HUES64 (cell line): ENCODE results near the gene THAP5.

Source experiments
- H3K27ac ChIP-seq: 2 replicates; pipeline ENCODE4 v1.7.0; 2013; ENCODE audit warnings: low read depth, low read length, inconsistent platforms
- H3K27me3 ChIP-seq: 2 replicates; pipeline ENCODE4 v1.6.1; 2013; ENCODE audit warnings: mild to moderate bottlenecking, low read length; ENCODE audit not compliant: insufficient read depth
- H3K36me3 ChIP-seq: 2 replicates; pipeline ENCODE4 v1.6.1; 2013; ENCODE audit warnings: mild to moderate bottlenecking, low read length; ENCODE audit not compliant: insufficient read depth
- H3K4me1 ChIP-seq: 2 replicates; pipeline ENCODE4 v1.6.1; 2013; ENCODE audit warnings: mild to moderate bottlenecking, low read length, moderate library complexity; ENCODE audit not compliant: insufficient read depth
- H3K4me3 ChIP-seq: 2 replicates; pipeline ENCODE4 v1.5.1; 2013; ENCODE audit warnings: mild to moderate bottlenecking, low read length, moderate library complexity
- H3K9ac ChIP-seq: 2 replicates; pipeline ENCODE4 v1.6.1; 2013; ENCODE audit warnings: mild to moderate bottlenecking, low read depth, low read length
- H3K9me3 ChIP-seq: 2 replicates; pipeline ENCODE4 v1.6.1; 2013; ENCODE audit warnings: low read depth, low read length; ENCODE audit not compliant: insufficient read depth
- WGBS: fragments of 150-250, 120-280 bp; methylation state at CpG from one replicate; pipeline ENCODE4 v1.1.7; 2013; ENCODE audit warnings: missing lambda C conversion rate; 5-methylcytosine and 5-hydroxymethylcytosine counted together

THAP5 gene

DNA sequence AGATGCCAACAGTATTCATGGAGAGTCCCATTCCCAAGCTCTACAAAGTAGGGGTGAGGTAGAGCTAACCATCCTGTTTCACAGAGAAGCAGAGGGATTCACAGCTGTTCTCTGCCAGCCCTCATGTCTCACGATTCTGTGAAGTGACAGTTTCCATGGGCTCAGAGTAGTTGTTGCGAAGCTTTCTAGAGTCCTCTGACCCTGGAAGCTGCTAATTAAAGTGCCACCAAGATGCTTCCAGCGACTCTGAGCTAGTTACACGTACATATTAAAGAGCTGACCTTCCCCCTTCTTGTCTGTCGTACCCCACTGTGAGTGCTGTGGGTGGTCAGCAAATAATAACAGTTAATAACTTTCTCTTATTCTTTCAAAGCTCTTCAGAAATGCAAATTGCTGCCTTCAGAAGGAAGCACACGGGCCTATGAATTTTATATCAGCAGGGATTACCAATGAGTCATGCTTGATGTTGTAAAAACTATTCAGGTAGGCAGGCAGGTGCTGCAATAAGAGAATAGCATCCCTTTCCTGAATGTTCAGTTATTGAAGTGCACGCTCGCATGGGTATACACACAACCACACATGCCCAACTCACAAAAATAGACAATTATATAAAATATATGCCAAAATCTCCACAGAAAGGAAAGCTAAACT lies 34.3 kb upstream of the THAP5 start:
- no peak overlapping the region for H3K27ac ChIP-seq
- H3K4me1 ChIP-seq, result peaks cover 9% of the 10 kb centered on the region
- WGBS, result 65% methylated on average over 8 of the region's 8 CpGs
- no peaks in the 10 kb centered on the region for H3K36me3 ChIP-seq
- H3K27me3 ChIP-seq, result no peaks in the 10 kb centered on the region
- H3K9ac ChIP-seq, result no peak overlapping the region
- H3K4me3 ChIP-seq, result no peak overlapping the region
- no peaks in the 10 kb centered on the region for H3K9me3 ChIP-seq

DNA sequence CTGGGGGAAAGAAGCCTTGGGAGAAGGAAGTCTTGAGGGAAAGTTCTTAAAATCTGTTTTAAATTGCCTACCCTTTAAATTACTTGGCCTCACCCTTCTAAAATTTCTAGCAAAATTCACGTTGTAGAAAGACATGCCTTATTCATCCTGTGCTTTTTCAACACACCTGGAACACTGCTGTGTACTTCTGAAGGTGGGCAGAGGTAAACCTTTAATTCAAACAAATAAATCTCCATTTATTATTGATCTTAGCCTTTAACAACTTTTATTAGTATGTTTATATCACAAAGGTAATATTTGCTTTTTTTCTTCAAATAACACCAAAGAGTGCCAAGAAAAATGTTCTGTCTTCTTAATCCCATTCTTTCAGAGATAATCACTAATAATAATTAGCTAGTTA lies 30.9 kb upstream of the THAP5 start:
- 83% methylated on average over 1 of the region's 1 CpG for WGBS
- no peak overlapping the region for H3K4me3 ChIP-seq
- H3K4me1 ChIP-seq, result peaks cover 12% of the 10 kb centered on the region
- no peak overlapping the region for H3K27ac ChIP-seq
- no peaks in the 10 kb centered on the region for H3K36me3 ChIP-seq
- no peak overlapping the region for H3K9ac ChIP-seq
- H3K9me3 ChIP-seq, result no peaks in the 10 kb centered on the region
- H3K27me3 ChIP-seq, result no peaks in the 10 kb centered on the region

DNA sequence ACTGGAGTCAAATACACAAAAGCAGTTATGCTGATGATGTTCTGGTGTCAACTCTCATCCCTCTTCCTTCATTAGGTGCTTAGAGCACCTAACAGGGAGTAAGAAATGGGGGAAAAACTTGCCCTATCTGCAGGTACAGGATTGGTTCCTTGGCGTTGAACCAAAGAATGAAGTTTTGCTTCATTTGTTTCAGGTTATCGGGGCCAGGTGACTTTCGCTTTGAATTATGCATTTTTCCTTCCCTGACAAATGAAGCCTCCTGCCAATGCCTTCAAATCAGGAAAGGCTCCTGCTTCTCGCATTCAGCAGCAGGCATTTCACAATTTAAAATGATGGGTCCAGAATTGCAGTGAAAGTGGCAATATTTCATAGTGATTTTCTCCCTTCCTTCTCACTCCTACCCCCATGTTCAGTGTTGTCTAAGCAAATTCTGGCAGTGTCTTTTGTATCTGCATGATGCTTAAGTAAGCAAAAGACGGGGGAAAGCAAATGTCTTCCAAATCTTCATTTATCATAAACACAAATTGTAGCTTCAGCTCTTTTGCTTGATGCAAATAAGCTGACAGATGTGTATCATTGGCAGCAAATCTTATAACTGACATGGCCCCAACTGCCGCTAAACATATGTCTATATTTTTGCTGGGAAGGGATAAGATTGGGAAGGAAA lies 29.5 kb upstream of the THAP5 start:
- WGBS, result 97% methylated on average over 6 of the region's 6 CpGs
- Histone ChIP-seq H3K4me3 (no peak overlapping the region), H3K4me1 (peaks cover 12% of the 10 kb centered on the region), H3K27ac (no peak overlapping the region), H3K27me3 (no peaks in the 10 kb centered on the region), H3K36me3 (no peaks in the 10 kb centered on the region), H3K9ac (no peak overlapping the region), H3K9me3 (no peaks in the 10 kb centered on the region)

DNA sequence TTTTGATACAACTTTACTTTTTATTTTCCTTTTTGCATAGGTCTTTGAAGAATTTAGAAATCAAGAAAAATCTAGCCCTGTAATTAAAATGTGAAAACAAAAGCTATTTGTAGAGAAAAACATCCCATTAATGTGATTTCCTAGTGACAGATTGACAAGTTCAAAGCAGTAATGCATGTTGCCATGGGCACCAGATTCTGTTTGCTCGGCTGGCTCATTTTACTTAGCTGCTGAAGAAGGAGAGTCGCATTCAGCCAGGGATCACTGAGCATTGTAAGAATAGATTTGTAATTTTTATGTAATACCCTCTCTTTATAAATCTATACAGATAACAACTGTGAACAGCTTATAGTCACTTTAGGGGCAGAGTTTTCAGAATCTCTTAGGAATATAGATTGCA lies 28.6 kb upstream of the THAP5 start:
- Histone ChIP-seq H3K4me1 (peaks cover 10% of the 10 kb centered on the region), H3K9me3 (no peaks in the 10 kb centered on the region), H3K36me3 (no peaks in the 10 kb centered on the region), H3K4me3 (no peak overlapping the region), H3K27ac (no peak overlapping the region), H3K9ac (no peak overlapping the region), H3K27me3 (no peaks in the 10 kb centered on the region)
- WGBS, result 84% methylated on average over 2 of the region's 2 CpGs

DNA sequence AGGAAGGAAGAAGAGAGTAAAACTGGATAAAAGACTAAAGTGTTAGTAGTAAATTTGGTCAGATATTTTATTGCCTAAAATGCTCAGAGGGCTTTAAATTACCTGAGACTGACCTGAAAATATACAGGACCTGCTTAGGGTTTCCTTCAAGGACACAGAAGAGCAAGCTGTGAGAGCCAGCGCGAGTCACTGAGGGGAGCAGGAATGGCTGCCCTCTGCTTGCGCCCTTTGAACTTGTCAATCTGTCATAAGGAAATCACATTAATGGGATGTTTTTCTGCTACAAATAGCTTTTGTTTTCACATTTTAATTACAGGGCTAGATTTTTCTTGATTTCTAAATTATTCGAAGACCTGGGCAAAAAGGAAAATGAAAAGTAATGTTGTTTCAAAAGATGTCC lies 27.1 kb upstream of the THAP5 start:
- no peaks in the 10 kb centered on the region for H3K27me3 ChIP-seq
- WGBS, result 96% methylated on average over 4 of the region's 4 CpGs
- H3K9ac ChIP-seq, result no peak overlapping the region
- peaks cover 17% of the 10 kb centered on the region for H3K4me1 ChIP-seq
- no peak overlapping the region for H3K4me3 ChIP-seq
- no peaks in the 10 kb centered on the region for H3K9me3 ChIP-seq
- H3K36me3 ChIP-seq, result no peaks in the 10 kb centered on the region
- H3K27ac ChIP-seq, result no peak overlapping the region

DNA sequence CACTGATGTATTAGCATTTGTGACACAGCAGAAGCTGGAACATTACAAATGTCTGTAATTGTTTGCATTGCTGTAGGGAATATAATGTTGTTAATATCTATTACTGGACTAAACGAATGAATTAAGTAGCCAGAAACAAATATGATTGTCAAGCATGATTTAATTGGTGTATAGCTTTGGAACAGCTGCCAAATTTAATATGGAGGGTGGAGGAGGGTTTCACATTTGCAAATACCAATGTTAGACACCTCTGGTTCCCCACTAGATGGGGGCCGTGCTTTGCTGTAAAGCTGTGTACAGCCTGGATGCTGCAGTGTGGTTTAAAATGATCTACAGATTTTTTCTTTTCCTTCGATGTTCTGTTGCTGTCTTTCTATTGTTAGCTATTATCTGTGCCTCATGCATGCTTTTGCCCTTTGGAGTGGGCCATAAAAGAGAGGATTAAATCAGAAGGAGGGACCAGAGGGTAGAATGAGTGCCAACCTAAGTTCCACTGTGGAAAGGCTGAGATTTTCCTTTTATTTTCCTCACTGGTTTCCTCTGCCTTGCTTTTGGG lies 23.2 kb upstream of the THAP5 start:
- Histone ChIP-seq H3K4me3 (no peak overlapping the region), H3K9me3 (no peaks in the 10 kb centered on the region), H3K9ac (no peak overlapping the region), H3K36me3 (no peaks in the 10 kb centered on the region), H3K27ac (no peak overlapping the region), H3K27me3 (no peaks in the 10 kb centered on the region), H3K4me1 (peaks cover 11% of the 10 kb centered on the region; the same call in 1 of the 2 replicates)
- WGBS, result 76% methylated on average over 3 of the region's 3 CpGs

DNA sequence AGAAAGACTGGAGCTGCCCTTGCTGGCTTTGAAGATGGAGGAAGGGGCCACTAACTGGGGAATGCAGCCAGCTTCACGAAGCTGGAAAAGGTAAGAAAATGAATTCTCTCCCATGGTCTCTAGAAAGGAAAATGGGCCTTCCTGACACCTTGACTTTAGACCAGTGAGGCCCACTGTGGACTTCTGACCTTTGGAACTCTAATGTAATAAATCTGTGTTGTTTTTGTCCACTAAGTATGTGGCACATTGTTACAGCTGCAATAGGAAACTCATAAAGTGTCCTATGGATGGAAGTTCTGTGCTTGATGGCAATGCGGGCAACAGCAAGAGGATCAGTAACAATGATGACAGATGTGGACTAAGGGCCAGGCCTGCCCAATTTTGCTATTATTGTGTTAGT lies 21.1 kb upstream of the THAP5 start:
- H3K27me3 ChIP-seq, result no peaks in the 10 kb centered on the region
- H3K9me3 ChIP-seq, result no peaks in the 10 kb centered on the region
- peaks cover 11% of the 10 kb centered on the region; the same call in 1 of the 2 replicates for H3K4me1 ChIP-seq
- no peak overlapping the region for H3K9ac ChIP-seq
- no peak overlapping the region for H3K27ac ChIP-seq
- WGBS, result 90% methylated on average over 2 of the region's 2 CpGs
- no peaks in the 10 kb centered on the region for H3K36me3 ChIP-seq
- no peak overlapping the region for H3K4me3 ChIP-seq

DNA sequence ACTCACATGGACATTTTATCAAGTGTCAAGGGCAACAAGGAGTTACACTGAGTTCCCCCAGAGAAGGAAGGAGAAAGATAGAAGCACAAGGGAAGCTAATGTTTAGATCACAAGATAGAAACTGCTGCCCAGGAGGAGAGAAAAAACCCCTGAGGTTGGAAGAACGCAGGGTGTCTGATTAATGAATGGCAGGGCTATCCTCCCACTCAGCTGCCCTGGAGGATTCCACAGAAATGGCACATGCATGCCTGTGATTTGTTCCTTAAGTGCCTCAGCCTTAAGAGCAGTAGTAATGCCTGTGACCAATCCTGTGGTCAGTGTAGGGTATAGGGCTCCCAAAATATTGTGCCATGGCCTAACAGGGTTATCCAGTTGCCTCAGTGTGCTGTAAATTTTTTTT lies 20.4 kb upstream of the THAP5 start:
- H3K4me3 ChIP-seq, result no peak overlapping the region
- no peaks in the 10 kb centered on the region for H3K9me3 ChIP-seq
- no peaks in the 10 kb centered on the region for H3K27me3 ChIP-seq
- H3K9ac ChIP-seq, result no peak overlapping the region
- H3K4me1 ChIP-seq, result peaks cover 11% of the 10 kb centered on the region; the same call in 1 of the 2 replicates
- H3K36me3 ChIP-seq, result no peaks in the 10 kb centered on the region
- H3K27ac ChIP-seq, result no peak overlapping the region
- WGBS, result 75% methylated on average over 1 of the region's 1 CpG

DNA sequence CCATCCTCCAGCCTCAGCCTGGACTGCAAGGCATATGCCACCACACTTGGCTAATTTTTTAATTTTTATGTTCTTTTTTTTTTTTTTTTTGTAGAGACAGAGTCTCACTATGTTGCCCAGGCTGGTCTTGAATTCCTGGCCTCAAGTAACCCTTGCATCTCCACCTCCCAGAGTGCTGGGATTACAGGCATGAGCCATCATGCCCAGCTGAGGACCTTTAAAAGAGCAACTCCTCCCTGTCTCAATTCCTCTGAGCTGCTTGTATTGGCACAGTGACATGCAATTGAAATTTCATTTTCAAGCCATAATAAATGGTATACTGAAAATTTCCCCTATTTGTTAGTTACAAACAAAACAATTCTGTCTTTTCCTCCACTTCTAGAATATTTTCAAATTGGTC lies 19.7 kb upstream of the THAP5 start:
- no peak overlapping the region for H3K4me3 ChIP-seq
- no peak overlapping the region for H3K9ac ChIP-seq
- no peak overlapping the region for H3K27ac ChIP-seq
- no peaks in the 10 kb centered on the region for H3K36me3 ChIP-seq
- H3K27me3 ChIP-seq, result no peaks in the 10 kb centered on the region
- no peaks in the 10 kb centered on the region for H3K9me3 ChIP-seq
- H3K4me1 ChIP-seq, result peaks cover 11% of the 10 kb centered on the region; the same call in 1 of the 2 replicates

DNA sequence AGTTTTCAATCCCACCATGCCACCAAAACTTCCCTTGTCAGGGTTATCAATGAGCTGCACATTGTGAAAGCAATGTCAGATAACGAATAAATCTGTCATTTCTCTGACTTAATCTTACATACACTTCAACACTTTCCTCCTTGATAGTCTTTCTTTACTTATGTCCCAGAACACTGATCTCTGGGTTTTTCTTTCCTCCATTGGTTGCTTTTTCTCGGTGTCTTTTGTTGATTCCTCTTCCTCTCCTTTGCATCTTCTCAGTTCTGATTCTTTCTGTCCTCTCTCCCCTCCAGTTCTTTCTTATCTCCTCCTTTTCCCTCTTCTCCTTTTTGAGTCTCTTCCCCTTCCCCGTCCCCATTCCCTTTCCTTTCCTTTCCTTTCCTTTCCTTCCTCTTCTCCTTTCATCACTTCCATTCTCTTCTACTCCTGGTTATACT lies 16.8 kb upstream of the THAP5 start:
- Histone ChIP-seq H3K9ac (no peak overlapping the region), H3K36me3 (no peaks in the 10 kb centered on the region), H3K4me1 (peaks cover 13% of the 10 kb centered on the region; the same call in 1 of the 2 replicates), H3K4me3 (no peak overlapping the region), H3K27ac (no peak overlapping the region), H3K27me3 (no peaks in the 10 kb centered on the region), H3K9me3 (no peaks in the 10 kb centered on the region)
- WGBS, result 95% methylated on average over 2 of the region's 3 CpGs

DNA sequence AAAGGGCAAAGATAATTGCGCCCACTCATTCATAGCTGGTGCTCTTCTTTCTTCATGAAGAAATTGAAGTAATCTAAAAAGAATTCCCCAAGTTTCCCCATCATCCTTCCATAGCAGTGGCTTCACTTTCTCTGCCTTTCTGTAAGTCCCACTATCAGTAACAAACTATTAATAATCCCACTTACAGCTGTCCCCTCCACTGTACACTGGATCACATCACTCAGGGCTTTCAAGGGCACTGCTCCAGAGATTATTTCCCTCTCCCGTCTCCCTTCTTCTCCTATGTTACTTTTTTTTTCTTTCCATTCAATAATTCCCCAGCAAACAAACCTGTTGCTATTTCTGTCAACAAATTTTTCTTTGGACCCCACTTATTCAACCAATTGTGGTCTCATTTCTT lies 16.3 kb upstream of the THAP5 start:
- no peak overlapping the region for H3K4me3 ChIP-seq
- WGBS, result 92% methylated on average over 2 of the region's 2 CpGs
- H3K36me3 ChIP-seq, result no peaks in the 10 kb centered on the region
- H3K27me3 ChIP-seq, result no peaks in the 10 kb centered on the region
- no peak overlapping the region for H3K27ac ChIP-seq
- H3K9me3 ChIP-seq, result peaks cover 4% of the 10 kb centered on the region; the same call in 1 of the 2 replicates
- H3K9ac ChIP-seq, result no peak overlapping the region
- peaks cover 15% of the 10 kb centered on the region; the same call in 1 of the 2 replicates for H3K4me1 ChIP-seq
